Stimulated activated CD4-positive, alpha-beta T cell treated with anti-CD3 and anti-CD28 coated beads, Interleukin-4, amount 100 ng/mL, for 48 hours (primary cell): ENCODE measurements around the gene VRK1.
"Not testable (repeated sequence)": the region's sequence is repeated elsewhere in the genome, so short reads cannot be mapped to it uniquely, and the experiment has no call there.

Source experiments
- DNase-seq, 2 donors: peaks; one replicate each; pipeline ENCODE4 v3.0.0-alpha.2; 2020; ENCODE audit warnings: low read depth in 2 of 2

VRK1 gene

GRCh38 chr14:96796851-96797581, at the start of gene VRK1:
VRK1 (plus strand) TSS chr14:96797382; CDS start chr14:96833472, 36,090 bp downstream.
- peak; percentile 92 to 93 for DNase-seq

GRCh38 chr14:96747608-96748007, 49.6 kb upstream of the VRK1 start:
- DNase-seq, result no peak

GRCh38 chr14:96748362-96748761, 48.8 kb upstream of the VRK1 start:
- no peak for DNase-seq

- DNase-seq, result no peak
Observed at GRCh38 chr14:96751505-96751904, 45.7 kb upstream of the VRK1 start.

- DNase-seq, result no peak
Observed at GRCh38 chr14:96752125-96752524, 45.1 kb upstream of the VRK1 start.

- no peak for DNase-seq
Observed at GRCh38 chr14:96752594-96752993, 44.6 kb upstream of the VRK1 start.

- no peak for DNase-seq
Observed at GRCh38 chr14:96754162-96754844, 42.9 kb upstream of the VRK1 start.

GRCh38 chr14:96754845-96755184, 42.4 kb upstream of the VRK1 start:
- DNase-seq, result no peak

GRCh38 chr14:96756745-96757144, 40.4 kb upstream of the VRK1 start:
- DNase-seq, result no peak

GRCh38 chr14:96757456-96757855, 39.7 kb upstream of the VRK1 start:
- no peak for DNase-seq

- no peak for DNase-seq
Observed at GRCh38 chr14:96761066-96761465, 36.1 kb upstream of the VRK1 start.

- no peak for DNase-seq
Observed at GRCh38 chr14:96762650-96763049, 34.5 kb upstream of the VRK1 start.

- DNase-seq, result no peak
Observed at GRCh38 chr14:96764012-96764411, 33.2 kb upstream of the VRK1 start.

GRCh38 chr14:96765205-96765604, 32.0 kb upstream of the VRK1 start:
- not testable (repeated sequence) for DNase-seq

GRCh38 chr14:96772929-96773328, 24.3 kb upstream of the VRK1 start:
- DNase-seq, result no peak

GRCh38 chr14:96776791-96777190, 20.4 kb upstream of the VRK1 start:
- no peak for DNase-seq

- no peak for DNase-seq
Observed at GRCh38 chr14:96780500-96780899, 16.7 kb upstream of the VRK1 start.

GRCh38 chr14:96781371-96781770, 15.8 kb upstream of the VRK1 start:
- DNase-seq, result no peak

- no peak for DNase-seq
Observed at GRCh38 chr14:96782436-96782835, 14.7 kb upstream of the VRK1 start.

GRCh38 chr14:96783043-96783914, 13.9 kb upstream of the VRK1 start:
- no peak for DNase-seq

GRCh38 chr14:96783915-96784224, 13.3 kb upstream of the VRK1 start:
- DNase-seq, result no peak

GRCh38 chr14:96790186-96790585, 7.0 kb upstream of the VRK1 start:
- no peak for DNase-seq

GRCh38 chr14:96790706-96791105, 6.5 kb upstream of the VRK1 start:
- no peak for DNase-seq
